HepG2 (cell line): ENCODE data around the gene DQX1. TPM values are rescaled to one million over a fixed set of nuclear protein-coding genes. Genes with fewer than 3 reads are reported as not detected.
A peak's percentile ranks its signal among the peaks of the same experiment; 100 is the strongest.

ENCODE experiments used
- EEA1 ChIP-seq: sonication (generic); formaldehyde crosslinking; IDR thresholded peaks from 2 replicates; pipeline ENCODE4 v1.5.1; 2020; ENCODE audit warnings: mild to moderate bottlenecking, missing genetic modification reagents, borderline replicate concordance
- EED ChIP-seq: sonication (generic); formaldehyde crosslinking; IDR thresholded peaks from 2 replicates; pipeline ENCODE4 v1.5.0; 2020; ENCODE audit warnings: mild to moderate bottlenecking, missing genetic modification reagents
- FOXP1 ChIP-seq, 2 experiments: fragments of 450-650 bp in 1 of 2; IDR thresholded peaks; 2 replicates each; pipeline ENCODE4 v1.6.1; 2017 to 2018; ENCODE audit warnings: antibody characterized with exemption in 1 of 2
- GABPB1 ChIP-seq: IDR thresholded peaks from 2 replicates; pipeline ENCODE4 v1.6.1; 2016; ENCODE audit warnings: mild to moderate bottlenecking, missing genetic modification reagents, moderate library complexity, missing compliant biosample characterization
- GLMP ChIP-seq: sonication (generic); formaldehyde crosslinking; IDR thresholded peaks from 2 replicates; pipeline ENCODE4 v1.9.0; 2021; ENCODE audit warnings: missing genetic modification reagents, mild to moderate bottlenecking, borderline replicate concordance
- HDAC1 ChIP-seq: sonication (generic); formaldehyde crosslinking; IDR thresholded peaks from 2 replicates; pipeline ENCODE4 v1.5.1; 2020; ENCODE audit warnings: mild to moderate bottlenecking, missing genetic modification reagents
- HMGXB4 ChIP-seq, 2 experiments: sonication (generic) in 1 of 2; formaldehyde crosslinking in 1 of 2; IDR thresholded peaks; 2 replicates each; pipeline versions ENCODE4 v1.4.0 to v1.6.1; 2018 to 2020; ENCODE audit warnings: missing genetic modification reagents in 2 of 2, borderline replicate concordance in 1 of 2, low read depth in 1 of 2, mild to moderate bottlenecking in 1 of 2, missing biosample characterization in 1 of 2
- HNF1A ChIP-seq, 2 experiments: sonication (generic) in 1 of 2; formaldehyde crosslinking in 1 of 2; IDR thresholded peaks; 2 replicates each; pipeline versions ENCODE4 v1.4.0 to v1.6.1; 2016 to 2020; ENCODE audit warnings: borderline replicate concordance in 1 of 2, low read depth in 1 of 2, mild to moderate bottlenecking in 1 of 2, missing genetic modification reagents in 1 of 2
- HNRNPL ChIP-seq: fragments of 200-400 bp; formaldehyde crosslinking; IDR thresholded peaks from 2 replicates; pipeline ENCODE4 v1.6.1; 2017; ENCODE audit warnings: mild to moderate bottlenecking, low read depth, low read length
- MTA1 ChIP-seq: sonication (generic); formaldehyde crosslinking; IDR thresholded peaks from 2 replicates; pipeline ENCODE4 v1.4.0; 2020; ENCODE audit warnings: missing genetic modification reagents, mild to moderate bottlenecking, borderline replicate concordance
- MYC ChIP-seq: sonication (generic); formaldehyde crosslinking; IDR thresholded peaks from 2 replicates; pipeline ENCODE4 v1.9.0; 2021; ENCODE audit warnings: missing genetic modification reagents, borderline replicate concordance
- NCOA2 ChIP-seq: sonication (generic); formaldehyde crosslinking; IDR thresholded peaks from 2 replicates; pipeline ENCODE4 v1.8.0; 2022; ENCODE audit warnings: inconsistent platforms
- SNAI1 ChIP-seq: sonication (generic); formaldehyde crosslinking; IDR thresholded peaks from 2 replicates; pipeline ENCODE4 v1.5.0; 2020; ENCODE audit warnings: mild to moderate bottlenecking, missing genetic modification reagents, borderline replicate concordance
- TCF12 ChIP-seq, 2 experiments: fragments of 450-650 bp in 1 of 2; sonication (generic) in 1 of 2; formaldehyde crosslinking in 1 of 2; IDR thresholded peaks; 2 replicates each; pipeline versions ENCODE4 v1.6.1 to v1.8.0; 2017 to 2022; ENCODE audit warnings: antibody characterized with exemption in 1 of 2, mild to moderate bottlenecking in 1 of 2, missing genetic modification reagents in 1 of 2, moderate library complexity in 1 of 2
- TEAD3 ChIP-seq: optimal IDR thresholded peaks from 2 replicates; pipeline ENCODE3; 2016; ENCODE audit warnings: borderline replicate concordance
- ZNF136 ChIP-seq: sonication (generic); formaldehyde crosslinking; IDR thresholded peaks from 2 replicates; pipeline ENCODE4 v1.8.1; 2022; ENCODE audit warnings: low read depth, mild to moderate bottlenecking, moderate library complexity, missing genetic modification reagents
- ZNF335 ChIP-seq: sonication (generic); formaldehyde crosslinking; IDR thresholded peaks from 2 replicates; pipeline ENCODE4 v1.4.0; 2020; ENCODE audit warnings: missing genetic modification reagents
- ZNF652 ChIP-seq: IDR thresholded peaks from 2 replicates; pipeline ENCODE4 v1.6.1; 2016; ENCODE audit warnings: low read depth, borderline replicate concordance
- ZNF670 ChIP-seq: sonication (generic); formaldehyde crosslinking; IDR thresholded peaks from 2 replicates; pipeline ENCODE4 v1.8.0; 2022; ENCODE audit warnings: mild to moderate bottlenecking, missing genetic modification reagents, borderline replicate concordance
- ZNF703 ChIP-seq: sonication (generic); formaldehyde crosslinking; IDR thresholded peaks from 2 replicates; pipeline ENCODE4 v1.5.1; 2020; ENCODE audit warnings: missing genetic modification reagents, mild to moderate bottlenecking, moderate library complexity, borderline replicate concordance
- polyA plus RNA-seq, 8 experiments: library from polyadenylated mRNA; depleted of rRNA in 3 of 8; stranded (reverse) in 7 of 8; unstranded in 1 of 8; fragments of >200 nt; fragmentation: Illumina TruSeq in 4 of 8; extraction: Trizol in 4 of 8; gene quantifications; 2 replicates each; pipeline versions ENCODE4 v1.2.1 to v1.2.3, GENCODE V29; 2011 to 2016; ENCODE audit warnings: low read depth in 4 of 8, missing spikeins in 1 of 8, mixed read lengths in 1 of 8; ENCODE audit not compliant: insufficient read depth in 1 of 8
- total RNA-seq, 5 experiments: library from RNA; depleted of rRNA; stranded (reverse); fragments of >200 nt; fragmentation: Illumina TruSeq; extraction: Trizol; gene quantifications; 2 replicates each; pipeline ENCODE4 v1.2.3, GENCODE V29; 2016; ENCODE audit warnings: low read depth in 1 of 5

The DQX1 gene
- total and polyA plus RNA-seq, 2 of the 13 experiments (the other 11 are each of a cell fraction or from before 2014, with no cell fraction given) = 27.6 to 89.8 TPM

- TF ChIP-seq MTA1 (CRISPR knock-in tag) (no peak), ZNF335 (CRISPR knock-in tag) (peak; percentile 79; the same call in 1 of the 2 replicates), GLMP (CRISPR knock-in tag) (no peak), HMGXB4 (CRISPR knock-in tag; IDR thresholded peaks at IDR 0.05; ENCODE audit: borderline replicate concordance in 1 of 2, low read depth in 1 of 2) (peak; percentile 24 to 52; a peak in 1 of 4 replicates), EEA1 (CRISPR knock-in tag) (no peak), TEAD3 (CRISPR knock-in tag) (peak; percentile 97), GABPB1 (CRISPR knock-in tag) (peak; percentile 76), ZNF670 (CRISPR knock-in tag) (peak; percentile 41; the same call in 1 of the 2 replicates), HNF1A (IDR thresholded peaks at IDR 0.05; ENCODE audit: low read depth) (0 out of 2 replicates have a peak, but pooled peaks have one; percentile 21), HNF1A (CRISPR knock-in tag; IDR thresholded peaks at IDR 0.05; ENCODE audit: borderline replicate concordance) (no peak), HNRNPL (no peak), SNAI1 (CRISPR knock-in tag) (no peak), EED (CRISPR knock-in tag) (0 out of 2 replicates have a peak, but pooled peaks have one; percentile 57), NCOA2 (CRISPR knock-in tag) (0 out of 2 replicates have a peak, but pooled peaks have one; percentile 40), TCF12 (IDR thresholded peaks at IDR 0.05) (no peak), TCF12 (CRISPR knock-in tag; IDR thresholded peaks at IDR 0.05) (no peak), FOXP1 (IDR thresholded peaks at IDR 0.05) (no peak), FOXP1 (CRISPR knock-in tag; IDR thresholded peaks at IDR 0.05) (0 out of 2 replicates have a peak, but pooled peaks have one; percentile 13), ZNF703 (no peak; the same call in 1 of the 2 replicates), HDAC1 (peak; percentile 65), ZNF652 (CRISPR knock-in tag) (0 out of 2 replicates have a peak, but pooled peaks have one; percentile 34), ZNF136 (CRISPR knock-in tag) (no peak), MYC (peak; percentile 40; the same call in 1 of the 2 replicates)
Measured at GRCh38 chr2:74525717-74526648, at the start of gene DQX1 (continued).
